Measurements from ENCODE around the gene IFT74. TPM values are rescaled to one million over a fixed set of nuclear protein-coding genes. Genes with fewer than 3 reads are reported as not detected.

IFT74 gene
- total and polyA plus RNA-seq, 2 of the 13 experiments (the other 11 are each of a cell fraction or from before 2014, with no cell fraction given), result 4.2 to 12.3 TPM

DNA sequence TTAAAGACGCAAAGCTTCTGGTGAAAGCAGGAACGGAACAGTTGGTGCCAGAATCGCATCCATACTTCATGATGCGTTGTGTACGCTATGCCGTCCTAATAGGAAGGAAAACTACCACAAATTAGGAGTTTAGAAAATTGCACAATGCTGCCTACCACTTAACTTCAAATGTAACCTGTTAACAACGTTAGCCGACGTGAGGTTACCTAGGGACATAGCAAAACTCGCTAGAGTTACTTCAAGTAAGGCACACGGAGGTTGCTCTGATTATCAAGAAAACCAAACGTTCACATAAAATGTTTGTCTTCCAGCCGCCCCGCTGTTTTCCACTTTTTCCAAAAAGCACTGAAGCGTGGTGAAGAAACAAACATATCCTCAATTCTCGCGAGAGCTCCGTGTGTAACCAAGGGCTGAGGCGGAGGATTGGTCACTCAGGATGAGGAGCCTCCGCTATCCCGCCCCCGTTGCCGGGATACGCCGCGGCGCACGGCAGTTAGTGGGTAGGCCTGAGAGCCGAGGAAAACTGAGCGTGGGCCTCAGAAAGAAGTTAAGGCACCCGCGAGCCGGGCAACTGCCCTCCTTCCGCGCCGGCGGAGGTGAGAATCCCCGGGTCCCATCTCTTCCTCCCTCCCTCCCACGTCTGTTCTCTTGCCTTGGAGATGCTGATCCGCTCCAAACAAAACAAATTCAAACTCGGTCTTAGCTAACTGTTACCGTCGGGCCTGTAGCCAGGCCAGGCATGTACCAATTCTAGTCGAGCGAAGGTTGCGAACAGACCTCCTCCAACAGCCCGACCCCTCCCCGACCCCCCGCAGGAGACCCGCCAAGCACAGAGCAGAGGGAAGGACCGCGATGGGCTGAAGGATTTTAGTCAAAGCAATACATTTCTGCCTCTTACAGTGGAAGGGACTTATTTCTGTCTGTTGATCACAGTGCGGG lies at the start of gene IFT74 (continued):
- TF ChIP-seq, protein P1, sequence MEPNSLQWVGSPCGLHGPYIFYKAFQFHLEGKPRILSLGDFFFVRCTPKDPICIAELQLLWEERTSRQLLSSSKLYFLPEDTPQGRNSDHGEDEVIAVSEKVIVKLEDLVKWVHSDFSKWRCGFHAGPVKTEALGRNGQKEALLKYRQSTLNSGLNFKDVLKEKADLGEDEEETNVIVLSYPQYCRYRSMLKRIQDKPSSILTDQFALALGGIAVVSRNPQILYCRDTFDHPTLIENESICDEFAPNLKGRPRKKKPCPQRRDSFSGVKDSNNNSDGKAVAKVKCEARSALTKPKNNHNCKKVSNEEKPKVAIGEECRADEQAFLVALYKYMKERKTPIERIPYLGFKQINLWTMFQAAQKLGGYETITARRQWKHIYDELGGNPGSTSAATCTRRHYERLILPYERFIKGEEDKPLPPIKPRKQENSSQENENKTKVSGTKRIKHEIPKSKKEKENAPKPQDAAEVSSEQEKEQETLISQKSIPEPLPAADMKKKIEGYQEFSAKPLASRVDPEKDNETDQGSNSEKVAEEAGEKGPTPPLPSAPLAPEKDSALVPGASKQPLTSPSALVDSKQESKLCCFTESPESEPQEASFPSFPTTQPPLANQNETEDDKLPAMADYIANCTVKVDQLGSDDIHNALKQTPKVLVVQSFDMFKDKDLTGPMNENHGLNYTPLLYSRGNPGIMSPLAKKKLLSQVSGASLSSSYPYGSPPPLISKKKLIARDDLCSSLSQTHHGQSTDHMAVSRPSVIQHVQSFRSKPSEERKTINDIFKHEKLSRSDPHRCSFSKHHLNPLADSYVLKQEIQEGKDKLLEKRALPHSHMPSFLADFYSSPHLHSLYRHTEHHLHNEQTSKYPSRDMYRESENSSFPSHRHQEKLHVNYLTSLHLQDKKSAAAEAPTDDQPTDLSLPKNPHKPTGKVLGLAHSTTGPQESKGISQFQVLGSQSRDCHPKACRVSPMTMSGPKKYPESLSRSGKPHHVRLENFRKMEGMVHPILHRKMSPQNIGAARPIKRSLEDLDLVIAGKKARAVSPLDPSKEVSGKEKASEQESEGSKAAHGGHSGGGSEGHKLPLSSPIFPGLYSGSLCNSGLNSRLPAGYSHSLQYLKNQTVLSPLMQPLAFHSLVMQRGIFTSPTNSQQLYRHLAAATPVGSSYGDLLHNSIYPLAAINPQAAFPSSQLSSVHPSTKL (CRISPR knock-in tag; IDR thresholded peaks at IDR 0.05), result peak; percentile 40; the same call in 1 of the 2 replicates
- TF ChIP-seq ZNF253 (CRISPR knock-in tag; IDR thresholded peaks at IDR 0.05; ENCODE audit: borderline replicate concordance), result no peak
- TF ChIP-seq, protein P2, sequence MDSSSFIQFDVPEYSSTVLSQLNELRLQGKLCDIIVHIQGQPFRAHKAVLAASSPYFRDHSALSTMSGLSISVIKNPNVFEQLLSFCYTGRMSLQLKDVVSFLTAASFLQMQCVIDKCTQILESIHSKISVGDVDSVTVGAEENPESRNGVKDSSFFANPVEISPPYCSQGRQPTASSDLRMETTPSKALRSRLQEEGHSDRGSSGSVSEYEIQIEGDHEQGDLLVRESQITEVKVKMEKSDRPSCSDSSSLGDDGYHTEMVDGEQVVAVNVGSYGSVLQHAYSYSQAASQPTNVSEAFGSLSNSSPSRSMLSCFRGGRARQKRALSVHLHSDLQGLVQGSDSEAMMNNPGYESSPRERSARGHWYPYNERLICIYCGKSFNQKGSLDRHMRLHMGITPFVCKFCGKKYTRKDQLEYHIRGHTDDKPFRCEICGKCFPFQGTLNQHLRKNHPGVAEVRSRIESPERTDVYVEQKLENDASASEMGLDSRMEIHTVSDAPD (CRISPR knock-in tag; IDR thresholded peaks at IDR 0.05), result no peak
- TF ChIP-seq ZNF567 (CRISPR knock-in tag; IDR thresholded peaks at IDR 0.05; ENCODE audit: borderline replicate concordance), result no peak
- TF ChIP-seq RNF2 (conservative IDR thresholded peaks at IDR 0.05; ENCODE audit: low read depth), result no peak
- no peak for TF ChIP-seq ZSCAN12 (CRISPR knock-in tag; IDR thresholded peaks at IDR 0.05)
- TF ChIP-seq ATRX (CRISPR knock-in tag; IDR thresholded peaks at IDR 0.05; ENCODE audit: borderline replicate concordance), result no peak
- TF ChIP-seq NFE2L1 (CRISPR knock-in tag; IDR thresholded peaks at IDR 0.05; ENCODE audit: borderline replicate concordance), result no peak
- peak; percentile 75 for TF ChIP-seq SALL1 (CRISPR knock-in tag; IDR thresholded peaks at IDR 0.05)
- no peak for TF ChIP-seq TAF15 (IDR thresholded peaks at IDR 0.05; ENCODE audit: low read depth, low read length, poor library complexity, severe bottlenecking)
- TF ChIP-seq, protein P3, sequence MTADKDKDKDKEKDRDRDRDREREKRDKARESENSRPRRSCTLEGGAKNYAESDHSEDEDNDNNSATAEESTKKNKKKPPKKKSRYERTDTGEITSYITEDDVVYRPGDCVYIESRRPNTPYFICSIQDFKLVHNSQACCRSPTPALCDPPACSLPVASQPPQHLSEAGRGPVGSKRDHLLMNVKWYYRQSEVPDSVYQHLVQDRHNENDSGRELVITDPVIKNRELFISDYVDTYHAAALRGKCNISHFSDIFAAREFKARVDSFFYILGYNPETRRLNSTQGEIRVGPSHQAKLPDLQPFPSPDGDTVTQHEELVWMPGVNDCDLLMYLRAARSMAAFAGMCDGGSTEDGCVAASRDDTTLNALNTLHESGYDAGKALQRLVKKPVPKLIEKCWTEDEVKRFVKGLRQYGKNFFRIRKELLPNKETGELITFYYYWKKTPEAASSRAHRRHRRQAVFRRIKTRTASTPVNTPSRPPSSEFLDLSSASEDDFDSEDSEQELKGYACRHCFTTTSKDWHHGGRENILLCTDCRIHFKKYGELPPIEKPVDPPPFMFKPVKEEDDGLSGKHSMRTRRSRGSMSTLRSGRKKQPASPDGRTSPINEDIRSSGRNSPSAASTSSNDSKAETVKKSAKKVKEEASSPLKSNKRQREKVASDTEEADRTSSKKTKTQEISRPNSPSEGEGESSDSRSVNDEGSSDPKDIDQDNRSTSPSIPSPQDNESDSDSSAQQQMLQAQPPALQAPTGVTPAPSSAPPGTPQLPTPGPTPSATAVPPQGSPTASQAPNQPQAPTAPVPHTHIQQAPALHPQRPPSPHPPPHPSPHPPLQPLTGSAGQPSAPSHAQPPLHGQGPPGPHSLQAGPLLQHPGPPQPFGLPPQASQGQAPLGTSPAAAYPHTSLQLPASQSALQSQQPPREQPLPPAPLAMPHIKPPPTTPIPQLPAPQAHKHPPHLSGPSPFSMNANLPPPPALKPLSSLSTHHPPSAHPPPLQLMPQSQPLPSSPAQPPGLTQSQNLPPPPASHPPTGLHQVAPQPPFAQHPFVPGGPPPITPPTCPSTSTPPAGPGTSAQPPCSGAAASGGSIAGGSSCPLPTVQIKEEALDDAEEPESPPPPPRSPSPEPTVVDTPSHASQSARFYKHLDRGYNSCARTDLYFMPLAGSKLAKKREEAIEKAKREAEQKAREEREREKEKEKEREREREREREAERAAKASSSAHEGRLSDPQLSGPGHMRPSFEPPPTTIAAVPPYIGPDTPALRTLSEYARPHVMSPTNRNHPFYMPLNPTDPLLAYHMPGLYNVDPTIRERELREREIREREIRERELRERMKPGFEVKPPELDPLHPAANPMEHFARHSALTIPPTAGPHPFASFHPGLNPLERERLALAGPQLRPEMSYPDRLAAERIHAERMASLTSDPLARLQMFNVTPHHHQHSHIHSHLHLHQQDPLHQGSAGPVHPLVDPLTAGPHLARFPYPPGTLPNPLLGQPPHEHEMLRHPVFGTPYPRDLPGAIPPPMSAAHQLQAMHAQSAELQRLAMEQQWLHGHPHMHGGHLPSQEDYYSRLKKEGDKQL (CRISPR knock-in tag; IDR thresholded peaks at IDR 0.05; ENCODE audit: low read depth), result no peak
- TF ChIP-seq KLF16 (CRISPR knock-in tag; IDR thresholded peaks at IDR 0.05), result peak in 1 of 2 experiments; percentile 69; a peak in 2 of 4 replicates
- no peak for TF ChIP-seq ZNF143 (CRISPR knock-in tag; IDR thresholded peaks at IDR 0.05)
- TF ChIP-seq GFI1 (CRISPR knock-in tag; IDR thresholded peaks at IDR 0.05; ENCODE audit: borderline replicate concordance), result 0 out of 2 replicates have a peak, but pooled peaks have one; percentile 27
- TF ChIP-seq ZSCAN21 (CRISPR knock-in tag; IDR thresholded peaks at IDR 0.05; ENCODE audit: borderline replicate concordance), result no peak
- TF ChIP-seq TMF1 (CRISPR knock-in tag; IDR thresholded peaks at IDR 0.05; ENCODE audit: low read depth), result no peak
- no peak for TF ChIP-seq ZBTB42 (CRISPR knock-in tag; IDR thresholded peaks at IDR 0.05)
- TF ChIP-seq MIER3 (CRISPR knock-in tag; IDR thresholded peaks at IDR 0.05; ENCODE audit: borderline replicate concordance), result no peak; the same call in 1 of the 2 replicates

Data from HepG2 (cell line).